GM10266 (cell line): ENCODE data around the gene LRRC8D.

Experiments
- DNase-seq: peaks from one replicate; pipeline ENCODE4 v3.0.0; 2012; ENCODE audit errors: extremely low spot score
- CTCF ChIP-seq: IDR thresholded peaks from 2 replicates; pipeline ENCODE4 v1.5.1; 2012; ENCODE audit warnings: mild to moderate bottlenecking, low read depth; ENCODE audit not compliant: control insufficient read depth, insufficient read depth; ENCODE audit errors: missing control alignments

The LRRC8D gene

GRCh38 chr1:89881415-89882058, 60.7 kb downstream of the LRRC8D start:
- no peak for TF ChIP-seq CTCF
- no peak for DNase-seq

GRCh38 chr1:89882348-89883029, 61.7 kb downstream of the LRRC8D start:
- no peak for TF ChIP-seq CTCF
- DNase-seq, result no peak

- TF ChIP-seq CTCF, result no peak
- no peak for DNase-seq
These were observed 62.2 kb downstream of the LRRC8D start for GRCh38 chr1:89883030-89883379.

GRCh38 chr1:89884718-89885596, 64.1 kb downstream of the LRRC8D start:
- DNase-seq, result no peak
- TF ChIP-seq CTCF, result no peak

GRCh38 chr1:89887270-89887669, 66.4 kb downstream of the LRRC8D start:
- no peak for DNase-seq
- TF ChIP-seq CTCF, result no peak

- no peak for TF ChIP-seq CTCF
- no peak for DNase-seq
These were observed 66.9 kb downstream of the LRRC8D start for GRCh38 chr1:89887713-89888112.
